ENCODE results near the gene CDK12.

Gene CDK12

DNA sequence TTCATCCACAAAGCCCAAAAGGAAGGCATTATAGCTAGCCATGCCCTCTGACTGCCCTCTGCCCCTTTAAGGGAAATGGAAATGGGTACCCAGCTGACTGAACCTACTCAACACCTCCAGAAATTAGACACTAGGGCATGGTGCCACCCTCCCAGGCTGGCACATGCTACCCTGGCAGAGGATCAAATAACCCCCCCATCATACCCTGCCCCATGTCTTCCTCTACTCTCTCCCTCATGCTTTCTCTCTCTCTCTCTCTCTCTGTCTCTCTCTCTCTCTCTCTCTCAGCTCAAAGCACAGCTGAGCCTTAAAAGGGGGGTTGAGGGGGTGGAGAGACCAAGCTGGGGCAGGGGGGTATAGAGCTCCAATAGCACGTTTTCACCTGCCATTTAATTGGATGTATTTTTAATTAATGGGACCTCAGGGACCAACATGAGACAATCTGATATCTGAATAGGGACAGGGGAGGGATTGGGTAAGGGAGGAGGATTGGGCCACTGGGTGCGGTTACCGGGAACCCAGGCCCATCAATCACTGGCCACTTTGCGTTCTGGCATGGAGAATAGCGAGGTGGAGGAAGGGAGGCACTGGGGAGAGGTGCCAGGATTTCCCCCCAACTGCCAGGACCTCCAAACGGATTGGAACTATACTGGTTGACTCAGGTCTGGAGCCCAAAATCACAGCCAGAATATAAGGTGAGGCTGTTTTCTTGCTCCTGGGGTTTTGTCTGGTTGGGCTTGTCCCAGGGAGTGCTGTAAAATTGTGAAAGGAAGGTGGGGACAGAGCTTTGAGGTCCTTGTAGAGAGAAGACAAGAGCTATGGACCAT lies 88.7 kb downstream of the CDK12 start:
- DNase-seq (ENCODE audit: low spot score), result no peak

DNA sequence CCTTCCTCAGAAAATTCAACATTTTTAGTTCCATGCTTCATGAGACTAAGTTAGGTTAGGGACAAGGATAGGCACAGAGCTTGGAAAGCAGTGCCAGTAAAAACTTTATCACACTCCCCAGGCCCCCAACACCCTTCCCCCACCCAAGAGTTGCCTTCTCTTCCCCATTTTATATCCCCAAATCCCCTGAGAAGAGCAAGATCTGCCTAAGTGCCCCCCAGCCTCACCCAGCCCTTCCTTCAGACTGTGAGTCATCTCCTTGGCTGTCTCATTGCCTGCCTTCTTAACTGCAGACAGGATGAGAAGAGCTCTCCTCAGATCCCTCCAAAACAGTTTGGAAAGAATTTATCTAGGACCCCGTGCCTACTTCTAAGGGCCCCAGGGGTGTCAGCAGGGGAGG lies 90.6 kb downstream of the CDK12 start:
- DNase-seq (ENCODE audit: low spot score), result no peak

DNA sequence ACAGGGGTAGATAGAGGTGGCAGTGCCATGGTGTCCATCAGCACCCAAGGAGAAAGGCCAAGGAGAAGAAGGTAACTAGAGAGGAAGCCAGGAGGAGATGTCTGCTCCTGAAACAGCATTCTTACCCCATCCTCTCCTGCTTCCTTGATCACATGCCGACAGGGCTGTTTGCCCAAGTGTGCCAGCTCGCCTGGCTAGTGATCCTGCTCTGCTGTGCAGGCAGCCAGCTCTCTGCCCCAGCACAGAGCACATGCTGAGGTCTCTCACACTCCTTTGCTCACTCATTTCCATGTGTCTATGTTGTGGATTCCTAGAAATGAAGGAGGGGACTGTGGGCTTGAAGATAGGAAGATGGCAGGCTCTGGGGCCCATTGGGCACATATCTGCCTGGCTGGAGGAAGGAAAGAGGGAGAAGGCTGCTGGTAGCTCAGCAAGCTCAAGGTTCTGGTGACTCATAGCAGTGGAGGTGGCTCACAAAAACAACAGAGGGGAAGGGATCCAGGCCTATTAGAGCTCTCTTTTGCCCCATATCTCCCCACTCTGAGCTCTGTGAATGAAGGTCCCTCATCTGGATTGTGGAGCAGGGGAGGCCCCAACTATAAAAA lies 92.2 kb downstream of the CDK12 start:
- no peak for DNase-seq (ENCODE audit: low spot score)

DNA sequence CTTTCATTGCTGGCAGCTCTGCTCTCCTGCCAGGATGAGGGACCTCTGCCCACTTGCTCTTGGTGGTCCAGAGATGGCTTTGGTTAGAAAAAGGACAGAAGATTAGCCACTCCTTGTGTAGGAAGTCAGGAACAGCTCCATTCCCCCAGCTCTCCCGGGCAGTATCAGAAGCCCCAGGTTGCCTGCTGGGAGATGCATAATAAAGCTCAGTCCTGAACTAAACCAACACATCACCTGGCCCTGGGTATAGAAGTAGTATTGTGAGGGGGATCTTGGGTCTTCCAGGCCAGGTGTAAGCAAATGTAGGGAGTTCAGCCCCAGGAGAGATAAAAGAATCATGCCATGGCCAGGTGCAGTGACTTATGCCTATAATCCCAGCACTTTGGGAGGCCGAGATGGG lies 94.1 kb downstream of the CDK12 start:
- no peak for DNase-seq (ENCODE audit: low spot score)

DNA sequence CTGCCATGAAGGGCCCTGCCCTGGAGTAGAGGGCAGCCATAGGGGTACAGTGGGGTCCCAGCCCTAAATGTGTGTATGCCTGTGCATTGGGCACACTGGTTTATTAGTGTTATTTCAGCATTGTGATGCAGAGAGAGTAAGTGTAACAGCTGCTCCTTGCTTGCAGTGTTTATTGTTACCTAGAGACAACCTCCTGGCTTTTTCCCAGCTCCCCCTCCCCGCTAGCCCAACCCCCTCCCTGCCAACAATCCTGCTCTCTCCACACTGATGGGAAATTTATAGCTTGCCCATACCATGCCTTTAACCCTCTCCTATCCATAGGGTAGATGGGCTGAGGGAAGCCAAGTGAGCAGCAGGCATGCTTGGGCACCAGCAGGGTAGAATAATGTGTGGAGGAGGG lies 95.1 kb downstream of the CDK12 start:
- DNase-seq (ENCODE audit: low spot score), result no peak

DNA sequence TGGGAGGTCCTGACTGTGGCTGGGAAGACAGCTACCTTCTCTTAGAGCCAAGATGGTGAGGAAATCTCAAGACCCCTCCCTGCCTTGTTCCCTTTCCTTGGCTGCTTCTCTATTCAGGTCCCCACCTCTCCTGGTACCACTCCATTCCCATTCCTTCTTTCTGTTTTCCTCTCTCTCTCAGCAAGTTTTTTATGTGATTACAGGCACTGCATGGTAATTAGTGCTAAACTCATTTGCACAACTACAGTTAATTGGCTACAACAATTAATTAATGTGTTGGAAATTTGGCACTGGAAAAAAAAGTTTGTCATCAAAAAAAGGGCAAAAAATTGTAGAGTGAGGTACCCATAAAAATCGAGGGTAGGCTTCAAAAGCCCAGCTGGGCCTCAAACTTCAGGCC lies 101.1 kb downstream of the CDK12 start:
- no peak for DNase-seq (ENCODE audit: low spot score)

DNA sequence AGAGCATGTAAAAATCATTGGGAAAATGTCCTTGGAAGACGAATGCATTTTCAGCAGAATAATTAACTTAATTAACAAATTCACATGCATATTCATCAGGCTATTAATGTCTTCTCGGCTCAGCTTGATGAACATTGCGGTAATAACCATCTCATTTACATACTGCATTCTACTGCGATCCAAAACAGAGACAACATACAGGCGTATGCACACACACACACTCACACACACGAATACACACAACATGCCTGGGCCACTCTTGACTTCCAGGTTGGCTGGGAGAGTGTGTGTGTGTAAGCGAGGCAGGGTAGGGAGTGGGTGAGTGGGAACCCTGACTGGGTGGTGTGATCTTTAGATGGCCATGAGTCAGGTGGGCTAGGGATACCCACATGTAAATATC lies 101.7 kb downstream of the CDK12 start:
- no peak for DNase-seq (ENCODE audit: low spot score)

DNA sequence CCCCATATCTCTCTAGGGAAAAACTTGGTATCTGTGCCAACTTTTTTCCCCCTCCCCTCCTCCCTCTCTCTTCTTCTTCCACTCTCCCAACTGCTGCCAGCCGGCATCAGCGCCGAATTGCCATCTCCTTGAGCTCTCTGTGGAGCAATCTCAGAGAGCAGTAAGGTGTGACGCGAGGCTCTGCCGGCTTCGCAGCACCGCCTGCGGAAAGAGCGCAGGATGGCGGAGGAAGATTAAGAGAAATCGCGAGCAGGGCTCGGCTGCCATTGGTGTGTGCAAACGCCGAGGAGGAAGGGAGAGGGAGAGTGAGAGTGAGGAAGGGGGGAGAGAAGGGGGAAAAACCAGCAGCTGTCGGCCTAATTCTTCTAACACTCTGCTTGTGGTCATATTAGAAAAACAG lies 102.2 kb downstream of the CDK12 start:
- DNase-seq (ENCODE audit: low spot score), result no peak

DNA sequence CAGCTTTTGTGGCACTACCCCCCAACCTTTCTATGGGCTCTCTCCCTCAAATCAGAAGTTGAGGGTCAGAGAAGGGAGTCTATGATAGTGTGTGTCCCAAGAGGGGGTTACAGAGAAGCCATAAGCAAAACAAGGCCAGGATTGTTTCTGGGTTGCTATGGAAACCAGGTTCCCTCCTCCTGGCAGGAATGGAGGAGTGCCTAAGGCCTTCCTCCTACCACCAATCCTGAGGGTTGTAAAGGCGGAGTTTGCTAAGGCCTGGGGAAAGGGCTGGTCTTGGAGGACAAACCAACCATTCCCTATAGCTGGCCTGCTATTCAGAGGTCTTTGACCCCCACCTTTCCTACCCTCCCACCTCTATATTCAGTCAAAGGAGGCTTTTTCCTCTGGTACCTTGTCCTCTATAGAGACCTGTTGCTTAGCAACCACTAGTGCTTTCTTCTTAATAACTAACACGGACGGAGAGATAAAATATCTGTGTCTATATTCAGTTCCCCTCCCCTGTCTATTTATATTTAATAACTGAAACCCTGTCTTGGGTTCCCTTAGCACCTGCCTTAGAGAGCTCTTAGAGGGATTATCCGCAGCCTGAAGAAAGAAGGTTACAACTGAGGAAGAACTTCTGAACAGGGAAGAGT lies 103.0 kb downstream of the CDK12 start:
- no peak for DNase-seq (ENCODE audit: low spot score)

DNA sequence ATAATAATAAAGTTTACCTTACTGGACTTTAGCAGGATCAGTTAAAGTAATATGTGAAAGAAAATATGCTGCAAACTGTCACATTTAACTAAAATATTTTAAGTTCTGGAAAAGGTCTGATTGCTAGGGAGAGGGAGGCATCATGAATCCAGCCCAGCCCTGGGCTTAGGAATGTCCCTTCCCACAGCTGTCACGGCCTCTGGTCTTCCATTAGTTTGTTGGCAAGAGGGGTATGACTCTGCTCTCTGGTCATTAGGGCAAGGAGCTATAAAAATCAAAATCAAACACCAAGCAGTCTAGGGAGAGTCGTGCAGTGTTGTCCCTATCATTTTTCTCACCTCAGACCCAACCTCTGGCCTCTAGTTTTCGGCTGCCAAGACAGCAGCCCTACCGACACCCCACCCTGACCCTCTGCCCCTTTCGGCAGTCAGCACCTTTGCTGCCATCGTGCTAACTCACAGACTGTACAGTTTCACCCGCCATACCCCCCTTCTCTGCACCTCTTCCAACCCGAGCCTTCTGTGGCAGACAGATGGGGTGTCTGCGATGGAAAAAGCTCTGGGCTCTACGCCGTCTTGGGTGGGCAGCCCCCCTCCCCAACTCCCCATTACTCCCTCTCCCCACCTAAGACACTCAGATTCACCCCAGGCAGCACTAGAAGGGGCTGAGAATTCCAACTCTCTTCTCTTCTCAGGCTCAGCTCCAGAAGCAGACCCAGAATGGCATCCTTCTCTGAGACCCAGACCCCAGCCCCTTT lies 105.0 kb downstream of the CDK12 start:
- DNase-seq (ENCODE audit: low spot score), result no peak

DNA sequence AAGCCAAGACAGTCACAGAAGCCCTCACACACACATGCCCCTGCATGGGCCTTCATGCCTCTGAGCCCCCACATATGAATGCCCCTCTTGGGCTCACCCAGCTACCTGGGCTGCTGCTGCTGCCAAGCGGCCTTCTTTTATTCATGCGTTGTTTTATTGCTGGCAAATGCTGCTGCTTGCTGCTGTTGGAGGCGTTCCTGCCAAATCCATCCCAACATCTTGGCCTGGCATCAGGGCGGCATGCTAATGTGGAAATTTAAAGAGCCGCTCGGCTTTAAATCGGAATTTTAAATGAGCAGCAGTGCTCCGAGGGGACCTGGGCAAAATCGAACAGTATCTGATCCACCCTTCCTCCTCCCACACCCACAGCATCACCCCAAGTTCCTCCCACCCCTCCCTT lies 107.4 kb downstream of the CDK12 start:
- DNase-seq (ENCODE audit: low spot score), result no peak

DNA sequence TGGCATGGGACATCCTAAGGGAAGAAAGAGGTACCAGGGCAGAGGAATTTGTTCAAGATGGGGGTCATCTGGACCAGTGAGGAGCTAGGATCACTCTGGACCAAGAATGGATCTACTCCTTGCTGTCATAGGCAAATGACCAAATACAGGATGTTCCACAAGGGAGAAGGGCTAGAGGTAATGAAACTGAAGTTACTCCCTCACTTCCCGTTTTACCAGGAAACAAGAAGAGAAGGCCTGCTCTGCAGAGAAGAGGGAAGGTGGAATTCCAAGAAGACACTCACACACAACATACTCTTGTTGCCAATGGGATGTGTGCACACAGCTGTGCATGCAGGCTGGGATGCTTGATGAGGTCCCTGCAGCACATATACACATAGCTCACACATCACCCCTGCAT lies 107.8 kb downstream of the CDK12 start:
- no peak for DNase-seq (ENCODE audit: low spot score)

DNA sequence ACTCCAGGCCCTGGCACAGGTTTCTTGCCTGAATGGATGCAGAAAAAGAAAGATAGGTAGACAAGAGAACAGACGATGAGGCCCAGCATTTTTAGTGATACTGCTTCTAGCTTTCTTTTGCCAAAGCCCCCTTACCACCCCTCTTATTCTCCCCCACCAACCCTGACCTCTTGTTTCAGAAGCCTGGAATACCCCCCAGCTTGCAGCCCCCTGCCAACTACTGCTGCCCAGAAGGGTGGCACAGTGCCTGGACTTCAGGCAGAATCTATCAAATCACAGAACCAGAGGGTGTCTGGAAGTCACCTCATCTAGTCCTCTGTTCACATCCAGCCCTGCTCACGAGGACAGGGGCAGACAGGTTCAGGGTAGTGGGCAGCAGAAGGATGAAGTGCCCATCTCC lies 110.8 kb downstream of the CDK12 start:
- DNase-seq (ENCODE audit: low spot score), result no peak

DNA sequence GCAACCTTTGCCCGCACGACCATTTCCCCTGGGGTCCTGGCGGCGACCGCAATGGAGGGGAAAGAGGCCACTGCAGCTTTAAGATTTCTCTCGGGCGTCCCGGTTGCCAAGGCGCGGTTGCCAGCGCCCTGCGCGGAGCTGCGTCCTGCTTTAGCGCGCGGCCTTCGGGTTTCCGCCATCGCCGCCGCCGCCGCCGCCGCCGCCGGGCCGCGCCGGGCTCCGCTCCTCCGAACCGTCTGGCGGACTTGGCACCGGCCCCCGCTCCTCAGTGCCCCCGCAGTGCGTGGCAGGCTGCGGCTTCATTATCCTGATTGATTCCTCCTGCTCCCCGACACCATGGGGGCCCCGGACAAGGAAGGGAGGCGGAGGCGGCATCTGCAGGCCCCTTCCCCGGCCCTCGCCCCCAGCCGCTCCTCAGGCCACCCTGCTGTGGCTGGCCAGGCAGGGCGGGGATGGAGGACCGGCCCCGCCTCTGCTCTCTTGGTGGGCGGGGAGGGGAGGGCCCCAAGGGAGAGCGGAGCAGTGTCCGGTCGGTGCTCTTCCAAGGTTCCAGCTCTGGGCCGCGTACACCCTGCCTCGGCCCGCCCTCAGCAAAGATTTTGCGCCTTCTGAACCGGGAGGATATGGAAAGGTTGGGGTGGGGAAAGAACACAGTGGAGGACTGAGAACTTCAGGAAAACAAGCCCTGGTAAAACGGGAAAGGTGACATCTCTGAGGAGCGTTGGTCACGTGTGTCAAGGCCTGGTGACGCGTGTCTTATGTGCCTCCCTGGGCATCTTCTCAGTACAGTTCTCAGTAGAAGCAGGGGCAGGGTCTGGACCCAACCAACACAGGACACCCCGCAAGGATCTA lies 112.4 kb downstream of the CDK12 start:
- peak; percentile 1 for DNase-seq (ENCODE audit: low spot score)

DNA sequence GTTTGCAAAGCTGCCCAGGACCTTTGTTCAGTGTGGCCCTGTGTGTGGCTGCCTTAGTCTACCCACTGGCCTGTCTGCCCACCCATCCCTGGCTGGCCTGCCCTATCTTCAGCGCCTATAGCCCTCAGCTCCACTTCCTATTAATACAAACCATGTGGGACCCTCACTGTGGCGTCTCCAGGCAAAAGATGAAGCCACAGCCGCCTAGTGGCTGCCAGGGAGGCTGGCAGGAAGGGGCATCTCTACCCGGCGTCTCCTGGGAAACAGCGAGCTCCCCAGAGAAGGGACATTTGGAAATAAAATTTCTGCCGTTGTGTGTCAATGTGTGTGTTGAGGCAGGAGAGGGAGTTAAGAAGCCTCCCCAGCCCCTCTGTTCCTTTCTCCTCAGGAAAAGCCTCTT lies 114.9 kb downstream of the CDK12 start:
- no peak for DNase-seq (ENCODE audit: low spot score)

DNA sequence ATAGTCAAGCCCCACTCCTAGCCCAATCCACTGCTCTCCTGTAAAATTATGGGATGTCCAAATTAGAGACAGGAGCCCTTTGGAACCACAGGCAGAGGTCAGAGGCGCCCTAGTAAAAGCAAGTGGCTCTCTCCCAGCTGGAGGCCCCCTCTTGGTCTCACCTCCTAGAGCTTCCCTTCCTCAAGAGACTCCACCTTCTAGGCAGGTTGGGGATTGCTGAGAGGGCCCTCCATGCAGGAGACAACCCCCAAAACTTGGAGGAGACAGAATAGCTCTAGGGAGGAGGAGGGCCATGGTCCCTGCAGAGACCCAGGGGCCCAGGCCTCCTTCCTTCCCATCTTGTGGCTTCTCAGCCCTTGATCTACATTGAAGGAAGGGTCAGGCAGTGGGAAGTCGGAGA lies 117.0 kb downstream of the CDK12 start:
- DNase-seq (ENCODE audit: low spot score), result no peak

DNA sequence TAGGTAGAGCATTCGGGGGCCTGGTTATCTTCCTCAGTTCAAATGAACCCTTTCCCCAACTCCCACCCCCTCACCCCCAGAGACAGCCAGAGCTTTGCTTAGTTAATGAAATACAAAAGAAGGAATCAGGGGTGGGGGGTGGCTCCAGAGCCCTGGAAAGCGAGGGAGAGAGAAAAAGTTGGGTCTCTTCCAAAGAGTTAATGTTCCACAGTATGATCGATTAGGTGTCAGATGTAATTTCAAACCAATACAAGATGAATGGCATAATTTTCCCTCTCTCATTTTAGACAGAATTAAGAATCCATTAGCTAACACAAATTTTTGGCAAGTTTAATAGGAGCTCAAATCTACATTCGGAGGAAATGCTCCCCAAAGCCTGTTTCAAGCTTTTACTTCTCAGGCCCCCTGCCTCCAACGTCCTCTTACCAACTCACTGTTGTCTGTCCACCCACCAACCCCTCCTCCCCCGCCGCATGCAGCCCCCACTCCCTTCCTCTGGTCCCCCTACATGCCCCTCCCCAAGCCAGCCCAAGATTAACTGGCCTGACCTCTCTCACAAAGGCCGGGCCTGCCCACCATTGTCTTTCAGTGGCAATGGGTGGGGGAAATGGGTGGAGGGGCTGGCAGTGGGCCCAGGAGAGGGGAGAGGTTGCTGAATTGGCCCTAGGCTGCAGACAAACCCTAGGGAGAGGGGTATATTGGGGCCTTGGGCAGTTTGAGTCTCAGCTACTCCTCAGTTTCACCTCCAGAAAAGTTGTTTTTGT lies 118.2 kb downstream of the CDK12 start:
- no peak for DNase-seq (ENCODE audit: low spot score)

DNA sequence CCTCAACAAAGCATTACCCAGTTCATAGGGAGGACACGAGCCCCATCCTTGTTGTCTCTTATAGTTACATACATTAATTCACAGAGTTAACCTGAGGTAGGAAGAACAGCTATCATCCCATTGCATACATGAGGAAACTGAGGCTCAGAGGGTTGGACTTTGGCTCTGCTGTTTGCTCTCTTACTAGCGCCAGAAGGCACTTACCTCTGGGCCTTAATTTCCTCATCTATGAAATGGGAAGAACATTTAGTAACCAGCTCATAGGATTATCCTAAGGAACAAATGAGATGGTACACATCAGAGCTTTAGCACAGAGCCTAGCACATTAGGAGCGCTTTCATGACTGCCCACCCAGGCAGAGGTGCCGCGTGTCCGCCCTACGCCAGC lies 118.8 kb downstream of the CDK12 start:
- DNase-seq (ENCODE audit: low spot score), result no peak

DNA sequence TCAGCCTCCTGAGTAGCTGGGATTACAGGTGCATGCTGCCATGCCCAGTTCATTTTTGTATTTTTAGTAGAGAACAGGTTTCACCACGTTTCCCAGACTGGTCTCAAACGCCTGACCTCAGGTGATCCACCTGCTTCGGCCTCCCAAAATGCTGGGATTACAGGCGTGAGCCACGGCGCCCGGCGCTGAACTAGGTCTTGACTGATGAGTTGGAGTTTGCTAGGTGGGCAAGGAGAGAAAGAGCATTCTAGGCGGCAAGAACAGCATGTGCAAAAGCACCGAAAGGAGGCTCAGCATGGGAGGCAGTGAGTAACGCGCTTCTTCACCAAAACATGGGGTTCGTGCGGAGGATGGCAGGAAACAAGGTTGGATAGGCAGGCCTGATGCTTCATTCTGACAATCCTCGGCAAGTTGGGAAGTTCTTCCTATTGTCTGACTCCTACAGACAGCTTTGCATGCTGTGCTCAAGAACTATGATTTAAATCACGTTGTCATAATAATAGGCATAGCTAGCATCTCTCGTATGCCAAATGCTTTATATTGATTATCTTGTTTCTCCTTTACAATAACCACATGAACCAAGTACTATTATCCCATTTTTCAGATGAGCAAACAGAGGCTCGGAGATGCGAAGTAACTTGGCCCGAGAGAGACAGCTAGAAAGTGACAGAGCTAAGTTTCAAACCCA lies 119.9 kb downstream of the CDK12 start:
- DNase-seq (ENCODE audit: low spot score), result no peak

DNA sequence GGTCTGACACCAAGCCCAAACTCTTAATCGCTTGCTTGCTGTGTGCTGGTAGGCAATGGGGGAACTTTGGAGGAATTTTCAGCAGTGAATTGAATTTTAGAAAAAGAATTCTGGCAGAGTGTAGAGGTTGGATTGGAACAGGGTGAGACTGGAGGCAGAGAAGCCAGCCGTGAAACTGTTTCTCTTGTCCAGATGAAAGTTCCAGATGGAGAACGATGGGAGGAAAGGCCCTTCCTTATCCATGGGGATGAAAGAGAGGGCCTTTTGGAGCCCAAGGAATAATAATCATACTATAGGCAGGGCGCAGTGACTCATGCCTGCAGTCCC lies 120.4 kb downstream of the CDK12 start:
- no peak for DNase-seq (ENCODE audit: low spot score)

DNA sequence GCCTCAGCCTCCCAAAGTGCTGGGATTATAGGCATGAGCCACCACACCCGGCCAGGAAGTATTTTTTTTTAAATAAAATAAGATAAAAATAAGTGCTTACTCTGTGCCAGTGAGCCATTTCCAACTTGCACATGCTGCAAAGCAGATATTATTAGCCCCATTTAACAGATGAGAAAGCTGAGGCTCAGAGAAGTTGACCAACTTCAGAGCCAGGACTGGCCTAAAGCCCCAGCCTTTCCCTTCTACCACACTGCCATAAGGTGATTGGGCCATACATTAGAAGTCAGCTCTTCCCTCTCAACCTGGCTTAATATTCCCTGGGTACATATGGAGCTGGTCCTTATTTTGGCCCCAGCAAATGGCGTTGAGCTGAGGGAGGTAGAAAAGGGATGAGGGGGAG lies 121.4 kb downstream of the CDK12 start:
- DNase-seq (ENCODE audit: low spot score), result no peak

All from CD4-positive, alpha-beta T cell treated with Interleukin-15 for 4 hours (primary cell).